NT2/D1 (cell line): ENCODE measurements around the gene SLC6A19.

ENCODE experiments used
- DNase-seq: peaks from one replicate; pipeline ENCODE4 v3.0.0-alpha.2; 2011; ENCODE audit warnings: low read depth, low spot score
- H3K27me3 ChIP-seq: 2 replicates; pipeline ENCODE4 v1.6.0; 2011; ENCODE audit warnings: mild to moderate bottlenecking; ENCODE audit not compliant: insufficient read length, insufficient read depth
- H3K36me3 ChIP-seq: 2 replicates; pipeline ENCODE4 v1.6.1; 2011; ENCODE audit warnings: mild to moderate bottlenecking, low read length, mixed read lengths; ENCODE audit not compliant: insufficient read depth, insufficient read length
- H3K4me1 ChIP-seq: 2 replicates; pipeline ENCODE4 v1.5.1; 2011; ENCODE audit not compliant: insufficient read depth, insufficient read length
- H3K4me3 ChIP-seq: 2 replicates; pipeline ENCODE4 v1.5.1; 2011; ENCODE audit warnings: low read depth; ENCODE audit not compliant: insufficient read length
- H3K9ac ChIP-seq: 2 replicates; pipeline ENCODE4 v1.6.0; 2011; ENCODE audit warnings: low read depth; ENCODE audit not compliant: insufficient read length
- H3K9me3 ChIP-seq: 2 replicates; pipeline ENCODE4 v1.5.1; 2011; ENCODE audit warnings: mild to moderate bottlenecking, low read length; ENCODE audit not compliant: insufficient read depth
- SUZ12 ChIP-seq: IDR thresholded peaks from 2 replicates; pipeline ENCODE4 v1.6.1; 2011; ENCODE audit not compliant: insufficient read length, insufficient read depth; ENCODE audit errors: extremely low read depth
- YY1 ChIP-seq: IDR thresholded peaks from 2 replicates; pipeline ENCODE4 v1.6.1; 2011; ENCODE audit not compliant: insufficient read length, insufficient read depth
- ZNF274 ChIP-seq: IDR thresholded peaks from 2 replicates; pipeline ENCODE4 v1.6.1; 2011; ENCODE audit warnings: mild to moderate bottlenecking, low read depth, low read length

Gene SLC6A19

GRCh38 chr5:1251678-1252580, 50.5 kb downstream of the SLC6A19 start:
- TF ChIP-seq ZNF274 (no peak), SUZ12 (no peak), YY1 (no peak)
- no peaks in the 10 kb centered on the region for H3K9me3 ChIP-seq
- H3K27me3 ChIP-seq: no peaks in the 10 kb centered on the region
- H3K9ac ChIP-seq: no peak overlapping the region
- no peaks in the 10 kb centered on the region for H3K4me1 ChIP-seq
- no peak overlapping the region for H3K4me3 ChIP-seq
- no peak for DNase-seq
- no peaks in the 10 kb centered on the region for H3K36me3 ChIP-seq

- no peaks in the 10 kb centered on the region for H3K4me1 ChIP-seq
- no peak overlapping the region for H3K4me3 ChIP-seq
- no peak for DNase-seq
- TF ChIP-seq YY1: no peak
- no peak for TF ChIP-seq ZNF274
- no peak for TF ChIP-seq SUZ12
- H3K36me3 ChIP-seq: no peaks in the 10 kb centered on the region
- no peaks in the 10 kb centered on the region for H3K27me3 ChIP-seq
- H3K9ac ChIP-seq: no peak overlapping the region
- H3K9me3 ChIP-seq: no peaks in the 10 kb centered on the region
Measured at GRCh38 chr5:1252681-1253080, 51.3 kb downstream of the SLC6A19 start.

DNA sequence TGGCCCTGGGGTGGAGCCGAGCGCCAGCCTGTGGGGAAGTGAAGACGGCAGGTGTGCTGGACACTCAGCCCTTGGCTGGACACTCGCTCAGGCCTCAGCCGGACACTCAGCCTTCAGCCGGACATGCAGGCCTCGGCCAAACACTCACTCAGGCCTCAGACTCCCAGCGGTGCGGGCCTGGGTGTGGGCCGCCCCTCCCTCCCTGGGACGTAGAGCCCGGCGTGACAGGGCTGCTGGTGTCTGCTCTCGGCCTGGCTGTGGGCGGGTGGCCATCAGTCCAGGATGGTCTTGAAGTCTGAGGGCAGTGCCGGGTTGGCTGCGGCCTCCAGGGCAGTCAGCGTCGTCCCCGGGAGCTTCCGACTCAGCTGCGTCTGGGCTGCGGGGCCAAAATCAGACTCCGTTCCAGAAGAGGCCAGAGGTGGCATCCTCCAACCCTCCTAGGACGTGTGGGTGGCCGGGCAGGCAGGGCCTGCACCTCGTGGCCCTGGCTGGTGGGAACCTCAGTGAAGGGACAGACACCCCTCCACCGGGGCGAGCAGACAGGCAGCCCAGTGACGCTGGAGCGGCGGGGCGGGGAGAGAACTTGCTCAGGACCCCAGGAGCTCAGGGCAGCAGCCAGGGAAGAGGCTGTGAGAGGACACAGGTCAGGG, 52.2 kb downstream of the SLC6A19 start:
- Histone ChIP-seq H3K9me3 (no peaks in the 10 kb centered on the region), H3K27me3 (no peaks in the 10 kb centered on the region), H3K36me3 (no peaks in the 10 kb centered on the region), H3K4me1 (no peaks in the 10 kb centered on the region), H3K4me3 (no peak overlapping the region), H3K9ac (no peak overlapping the region)
- no peak for TF ChIP-seq YY1
- TF ChIP-seq ZNF274: no peak
- TF ChIP-seq SUZ12: no peak
- no peak for DNase-seq

- no peaks in the 10 kb centered on the region for H3K4me1 ChIP-seq
- no peak for DNase-seq
- H3K4me3 ChIP-seq: no peak overlapping the region
- no peaks in the 10 kb centered on the region for H3K27me3 ChIP-seq
- no peak for TF ChIP-seq YY1
- TF ChIP-seq ZNF274: no peak
- no peak for TF ChIP-seq SUZ12
- no peak overlapping the region for H3K9ac ChIP-seq
- H3K36me3 ChIP-seq: no peaks in the 10 kb centered on the region
- no peaks in the 10 kb centered on the region for H3K9me3 ChIP-seq
Measured at GRCh38 chr5:1254196-1254595, 52.8 kb downstream of the SLC6A19 start.

DNA sequence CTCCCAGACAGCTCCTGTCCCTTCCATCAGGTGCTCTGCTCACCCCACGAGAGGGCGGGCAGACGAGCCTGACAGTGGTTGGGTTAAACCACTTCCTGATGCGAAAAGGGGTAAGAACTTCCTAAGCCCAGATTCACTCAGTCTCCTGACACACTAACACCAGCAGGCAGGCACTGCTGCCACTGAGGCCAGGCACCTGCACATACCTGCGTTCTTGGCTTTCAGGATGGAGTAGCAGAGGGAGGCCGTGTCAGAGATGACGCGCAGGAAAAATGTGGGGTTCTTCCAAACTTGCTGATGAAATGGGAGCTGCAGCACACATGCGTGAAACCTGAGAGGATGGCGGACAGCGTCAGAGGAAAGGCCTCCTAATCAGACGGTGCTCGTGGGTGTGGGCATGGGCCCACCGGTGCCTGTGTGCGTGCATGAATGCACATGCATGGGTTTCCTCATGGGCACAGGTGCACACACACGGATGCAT, 53.7 kb downstream of the SLC6A19 start:
- Histone ChIP-seq H3K9me3 (peaks cover 3% of the 10 kb centered on the region; the same call in 1 of the 2 replicates), H3K27me3 (no peaks in the 10 kb centered on the region), H3K9ac (no peak overlapping the region), H3K4me1 (no peaks in the 10 kb centered on the region), H3K4me3 (no peak overlapping the region), H3K36me3 (peaks cover 4% of the 10 kb centered on the region)
- TF ChIP-seq YY1 (no peak), SUZ12 (no peak), ZNF274 (no peak)
- DNase-seq: no peak

DNA sequence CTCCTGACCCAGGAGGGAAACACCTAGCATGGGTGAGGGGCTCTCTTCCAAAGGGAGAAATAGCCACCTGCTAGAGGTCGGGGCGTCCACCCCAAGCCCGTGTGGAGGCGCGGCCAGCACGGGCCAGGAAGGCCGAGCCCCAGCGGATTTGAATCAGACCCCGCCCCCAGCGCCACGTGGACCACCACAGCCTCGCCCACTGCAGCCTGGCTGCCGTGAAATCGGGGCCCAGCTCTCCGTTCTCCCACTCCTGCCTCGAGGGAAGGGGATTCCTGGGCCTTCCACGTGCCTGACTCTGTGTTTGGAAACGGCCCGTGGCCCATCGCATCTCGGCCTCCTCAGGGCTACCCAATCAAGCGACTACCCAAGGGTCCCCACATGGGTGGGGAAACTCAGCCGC, 55.4 kb downstream of the SLC6A19 start:
- no peaks in the 10 kb centered on the region for H3K4me1 ChIP-seq
- no peak overlapping the region for H3K4me3 ChIP-seq
- no peak for DNase-seq
- H3K9me3 ChIP-seq: peaks cover 19% of the 10 kb centered on the region
- no peaks in the 10 kb centered on the region for H3K27me3 ChIP-seq
- no peak for TF ChIP-seq ZNF274
- no peak for TF ChIP-seq SUZ12
- TF ChIP-seq YY1: no peak
- H3K36me3 ChIP-seq: peaks cover 17% of the 10 kb centered on the region
- H3K9ac ChIP-seq: no peak overlapping the region

DNA sequence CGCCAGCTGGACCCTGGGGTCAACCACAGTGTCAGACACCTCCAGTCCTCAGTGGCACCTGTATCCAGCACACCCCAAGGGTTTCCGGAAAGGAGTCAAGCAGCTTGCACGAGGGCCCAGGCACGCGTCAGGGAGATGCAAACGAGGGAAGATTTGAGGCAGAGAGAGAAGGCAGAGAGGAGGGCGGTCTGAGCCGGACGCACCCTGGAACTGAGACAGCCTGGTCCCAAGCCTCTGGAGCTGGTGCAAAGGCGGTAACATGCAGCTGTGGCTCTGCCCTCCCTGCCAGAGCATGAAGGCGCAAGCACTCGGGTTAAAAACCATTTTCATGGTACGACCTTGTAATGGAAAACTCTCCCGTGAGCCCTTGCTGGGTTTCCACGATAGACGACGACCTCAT, 56.0 kb downstream of the SLC6A19 start:
- peaks cover 18% of the 10 kb centered on the region for H3K36me3 ChIP-seq
- DNase-seq: no peak
- peaks cover 24% of the 10 kb centered on the region for H3K9me3 ChIP-seq
- no peak overlapping the region for H3K9ac ChIP-seq
- no peaks in the 10 kb centered on the region for H3K27me3 ChIP-seq
- no peak for TF ChIP-seq SUZ12
- TF ChIP-seq YY1: no peak
- no peak for TF ChIP-seq ZNF274
- no peak overlapping the region for H3K4me3 ChIP-seq
- H3K4me1 ChIP-seq: no peaks in the 10 kb centered on the region
